Endothelial cell of umbilical vein (primary cell): ENCODE measurements around the gene AKAP11. TPM values are rescaled to one million over a fixed set of nuclear protein-coding genes. Genes with fewer than 3 reads are reported as not detected.

Experiments used
- Bru-seq: library from RNA; stranded (reverse); fragments of 400-500 nt; gene quantifications from one replicate; lab custom pipeline; 2021; lab: Mats Ljungman, UMichigan
- BruChase-seq, 2 experiments: library from RNA; stranded (reverse); fragments of 400-500 nt; gene quantifications; one replicate each; lab custom pipeline; 2021; lab: Mats Ljungman, UMichigan
- BruUV-seq: library from RNA; stranded (reverse); fragments of 400-500 nt; replicated peaks from 2 replicates; lab custom pipeline; 2021; lab: Mats Ljungman, UMichigan
- CTCF ChIA-PET: fragments of 300-600, 350-600 bp; sonication (Branson Sonifier 250); formaldehyde crosslinking; loops from one replicate; lab custom pipeline; 2021; ENCODE audit warnings: antibody characterized with exemption, inconsistent platforms; lab: Charles Lee
- POLR2A ChIA-PET: fragments of 300-600, 350-600 bp; sonication (Branson Sonifier 250); formaldehyde crosslinking; loops from one replicate; lab custom pipeline; 2021; ENCODE audit warnings: antibody characterized with exemption, inconsistent platforms; lab: Charles Lee
- DNase-seq: peaks from one replicate; pipeline ENCODE4 v3.0.0-alpha.2; 2011; ENCODE audit warnings: low read depth, low spot score
- FAIRE-seq: peaks from 2 replicates; lab custom pipeline; 2011; peaks lifted over from hg19 to GRCh38; lab: Jason Lieb, UNC
- H2AFZ ChIP-seq: 2 replicates; pipeline ENCODE4 v1.6.0; 2012; ENCODE audit warnings: low read depth, low read length, control low read depth, inconsistent platforms
- H3K27ac ChIP-seq: 2 replicates; pipeline ENCODE4 v1.5.1; 2011; ENCODE audit warnings: low read depth, mild to moderate bottlenecking, control low read depth, low read length, moderate library complexity; ENCODE audit not compliant: insufficient read depth
- H3K27me3 ChIP-seq, 2 experiments: 2 replicates each; pipeline versions ENCODE4 v1.6.0 to v1.6.1; 2011; ENCODE audit warnings: low read length in 2 of 2, mixed read lengths in 1 of 2; ENCODE audit not compliant: control insufficient read depth in 2 of 2, insufficient read depth in 2 of 2
- H3K36me3 ChIP-seq, 2 experiments: 2 replicates in 1 of 2; 3 replicates in 1 of 2; pipeline ENCODE4 v1.5.1; 2011; ENCODE audit warnings: low read length in 2 of 2, mild to moderate bottlenecking in 1 of 2, moderate library complexity in 1 of 2; ENCODE audit not compliant: control insufficient read depth in 2 of 2, insufficient read depth in 2 of 2; ENCODE audit errors: extremely low read depth in 1 of 2
- H3K4me1 ChIP-seq: 3 replicates; pipeline ENCODE4 v1.5.1; 2011; ENCODE audit warnings: mild to moderate bottlenecking, low read length; ENCODE audit not compliant: control insufficient read depth, insufficient read depth; ENCODE audit errors: extremely low read depth
- H3K4me2 ChIP-seq: 2 replicates; pipeline ENCODE4 v1.6.1; 2011; ENCODE audit warnings: low read length, control low read depth, mixed read lengths; ENCODE audit not compliant: insufficient read depth
- H3K4me3 ChIP-seq, 3 experiments: fragments of 200-600 bp in 1 of 3; sonication (generic), shearing (Covaris generic) in 1 of 3; replicated peaks in 1 of 3; 2 replicates each; pipeline ENCODE4 v1.5.1; 2011 to 2016; ENCODE audit warnings: control low read depth in 3 of 3, low read length in 3 of 3, mild to moderate bottlenecking in 2 of 3, inconsistent platforms in 1 of 3, low read depth in 1 of 3, moderate library complexity in 1 of 3; ENCODE audit not compliant: insufficient read depth in 1 of 3
- H3K79me2 ChIP-seq: 2 replicates; pipeline ENCODE4 v1.6.0; 2012; ENCODE audit warnings: low read length, inconsistent platforms; ENCODE audit not compliant: control insufficient read depth, insufficient read depth
- H3K9ac ChIP-seq: replicated peaks from 2 replicates; pipeline ENCODE3; 2011; ENCODE audit warnings: low read length, control low read depth; ENCODE audit not compliant: insufficient read depth; ENCODE audit errors: extremely low read depth
- H3K9me1 ChIP-seq: replicated peaks from 3 replicates; pipeline ENCODE4 v1.6.0; 2011; ENCODE audit warnings: mild to moderate bottlenecking, low read length; ENCODE audit not compliant: control insufficient read depth, insufficient read depth; ENCODE audit errors: extremely low read depth
- H3K9me3 ChIP-seq: replicated peaks from 2 replicates; pipeline ENCODE4 v1.5.1; 2012; ENCODE audit warnings: low read length, inconsistent platforms; ENCODE audit not compliant: control insufficient read depth, insufficient read depth
- H4K20me1 ChIP-seq: replicated peaks from 2 replicates; pipeline ENCODE3; 2011; ENCODE audit warnings: mild to moderate bottlenecking, low read length; ENCODE audit not compliant: control insufficient read depth, insufficient read depth; ENCODE audit errors: extremely low read depth
- CTCF ChIP-seq, 2 donors: IDR thresholded peaks; 1 replicate in 1 of 2; 2 replicates in 1 of 2; pipeline ENCODE4 v1.5.1; 2011; ENCODE audit warnings: low read length in 2 of 2, mild to moderate bottlenecking in 2 of 2, moderate library complexity in 2 of 2, control low read depth in 1 of 2, inconsistent platforms in 1 of 2, low read depth in 1 of 2; ENCODE audit not compliant: insufficient read depth in 1 of 2; ENCODE audit errors: extremely low read depth in 1 of 2
- GATA2 ChIP-seq: IDR thresholded peaks from 2 replicates; pipeline ENCODE4 v1.7.0; 2011; ENCODE audit warnings: low read depth, mild to moderate bottlenecking, moderate library complexity, mixed read lengths, low read length; ENCODE audit not compliant: insufficient read length, insufficient read depth
- JUN ChIP-seq: IDR thresholded peaks from 2 replicates; pipeline ENCODE4 v1.6.1; 2011; ENCODE audit warnings: borderline replicate concordance, low read depth; ENCODE audit not compliant: insufficient read length, insufficient read depth
- MAX ChIP-seq: IDR thresholded peaks from 2 replicates; pipeline ENCODE4 v1.6.1; 2011; ENCODE audit not compliant: insufficient read depth, insufficient read length
- POLR2A ChIP-seq: IDR thresholded peaks from 2 replicates; pipeline ENCODE4 v1.6.1; 2012; ENCODE audit warnings: low read depth, mild to moderate bottlenecking, control low read depth, low read length
- POLR2AphosphoS5 ChIP-seq: IDR thresholded peaks from 2 replicates; pipeline ENCODE4 v1.6.1; 2012; ENCODE audit warnings: low read depth, mild to moderate bottlenecking, control low read depth, low read length, moderate library complexity; ENCODE audit not compliant: insufficient read depth
- dilution Hi-C: fragments of 300-500 bp; cut with MboI; formaldehyde crosslinking; loops from one replicate; pipeline ENCODE4 v1.15.0; 2019; ENCODE audit warnings: low sequenced_read_pairs; ENCODE audit not compliant: extremely low pct_ligation_motif_present
- intact Hi-C: fragments of 100-400 bp; cut with micrococcal nuclease; formaldehyde crosslinking; loops from one replicate; pipeline ENCODE4 v1.10.0; 2022
- long read RNA-seq: library from polyadenylated mRNA; stranded (forward); transcript quantifications from one replicate; pipeline ENCODE4 v2.0.0, GENCODE V29; 2021
- polyA minus RNA-seq, 3 experiments: library from RNA; depleted of rRNA, polyadenylated mRNA; stranded (reverse); fragments of >200 nt; gene quantifications; 1 replicate in 1 of 3; 2 replicates in 2 of 3; pipeline ENCODE4 v1.2.3, GENCODE V29; 2011
- polyA plus RNA-seq, 4 experiments: library from polyadenylated mRNA; depleted of rRNA in 3 of 4; stranded (reverse) in 3 of 4; unstranded in 1 of 4; fragments of >200 nt; gene quantifications; 2 replicates each; pipeline versions ENCODE4 v1.2.1 to v1.2.3, GENCODE V29; 2011 to 2012; ENCODE audit warnings: missing spikeins in 1 of 4
- total RNA-seq: library from RNA; stranded (reverse); gene quantifications from 2 replicates; pipeline ENCODE4 v1.2.3, GENCODE V29; 2021

AKAP11 gene, protein sequence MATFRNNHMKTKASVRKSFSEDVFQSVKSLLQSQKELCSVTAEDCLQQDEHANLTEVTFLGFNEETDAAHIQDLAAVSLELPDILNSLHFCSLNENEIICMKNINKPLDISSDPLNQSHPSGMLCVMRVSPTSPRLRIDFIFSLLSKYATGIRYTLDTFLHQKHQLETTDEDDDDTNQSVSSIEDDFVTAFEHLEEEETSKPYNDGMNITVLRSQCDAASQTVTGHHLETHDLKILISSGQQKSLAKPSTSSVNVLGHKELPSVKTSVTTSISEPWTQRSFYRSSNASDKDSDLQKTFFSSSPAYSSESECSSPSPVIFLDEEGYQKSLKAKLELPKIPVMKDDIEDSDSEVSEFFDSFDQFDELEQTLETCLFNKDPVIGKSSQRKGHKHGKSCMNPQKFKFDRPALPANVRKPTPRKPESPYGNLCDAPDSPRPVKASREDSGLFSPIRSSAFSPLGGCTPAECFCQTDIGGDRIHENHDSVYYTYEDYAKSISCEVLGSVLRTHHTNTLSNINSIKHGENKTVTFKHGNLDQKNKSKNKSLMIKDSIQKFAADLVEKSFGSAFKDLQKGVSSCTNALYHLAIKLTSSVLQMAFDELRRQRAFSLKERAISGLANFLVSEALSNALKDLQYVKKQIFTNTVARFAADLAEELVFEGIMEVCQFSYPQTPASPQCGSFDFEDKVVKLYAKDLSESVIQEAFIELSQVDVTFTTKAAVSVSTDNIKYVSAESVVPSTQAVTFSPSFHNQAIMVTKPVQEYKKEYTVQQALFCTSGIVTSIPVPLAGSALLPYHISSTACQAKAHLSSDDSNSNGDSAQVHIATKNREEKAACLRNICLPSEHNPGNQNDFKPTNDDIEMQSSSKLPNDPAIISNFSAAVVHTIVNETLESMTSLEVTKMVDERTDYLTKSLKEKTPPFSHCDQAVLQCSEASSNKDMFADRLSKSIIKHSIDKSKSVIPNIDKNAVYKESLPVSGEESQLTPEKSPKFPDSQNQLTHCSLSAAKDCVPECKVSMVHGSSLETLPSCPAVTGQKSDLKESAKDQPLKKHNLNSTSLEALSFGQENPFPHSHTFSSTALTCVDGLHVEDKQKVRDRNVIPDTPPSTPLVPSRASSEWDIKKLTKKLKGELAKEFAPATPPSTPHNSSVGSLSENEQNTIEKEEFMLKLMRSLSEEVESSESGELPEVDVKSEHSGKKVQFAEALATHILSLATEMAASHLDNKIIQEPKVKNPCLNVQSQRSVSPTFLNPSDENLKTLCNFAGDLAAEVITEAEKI (N-terminal part only)
- total RNA-seq (17.8 and 20.2 TPM in 2 replicates), polyA plus RNA-seq (3.7 and 4.9 TPM in 2 replicates), polyA minus RNA-seq (21.2 and 22.5 TPM in 2 replicates), Bru-seq, nascent RNA (percentile 83 among the genes with signal in this experiment), BruChase-seq, experiment 1, labeled RNA remaining after a 6-hour chase (percentile 93 among the genes with signal in this experiment), BruChase-seq, experiment 2, labeled RNA remaining after a 2-hour chase (percentile 91 among the genes with signal in this experiment)
- polyA plus RNA-seq (2011; cell fraction: cytosol; rRNA removed): 5.3 and 5.6 TPM in 2 replicates
- polyA plus RNA-seq (2011; cell fraction: nucleus; rRNA removed): 10.3 and 12.7 TPM in 2 replicates
- polyA plus RNA-seq (2012): 14.1 and 17.3 TPM in 2 replicates
- 10.9 TPM for polyA minus RNA-seq (2011; cell fraction: cytosol; rRNA and poly(A)+ RNA removed)
- 16.4 and 27.6 TPM in 2 replicates for polyA minus RNA-seq (2011; cell fraction: nucleus; rRNA and poly(A)+ RNA removed)
- long read RNA-seq, partial matches to known transcripts: 0 of 3 reads
- long read RNA-seq, other reads (novel, unspliced or antisense): 3 of 3 reads

DNA sequence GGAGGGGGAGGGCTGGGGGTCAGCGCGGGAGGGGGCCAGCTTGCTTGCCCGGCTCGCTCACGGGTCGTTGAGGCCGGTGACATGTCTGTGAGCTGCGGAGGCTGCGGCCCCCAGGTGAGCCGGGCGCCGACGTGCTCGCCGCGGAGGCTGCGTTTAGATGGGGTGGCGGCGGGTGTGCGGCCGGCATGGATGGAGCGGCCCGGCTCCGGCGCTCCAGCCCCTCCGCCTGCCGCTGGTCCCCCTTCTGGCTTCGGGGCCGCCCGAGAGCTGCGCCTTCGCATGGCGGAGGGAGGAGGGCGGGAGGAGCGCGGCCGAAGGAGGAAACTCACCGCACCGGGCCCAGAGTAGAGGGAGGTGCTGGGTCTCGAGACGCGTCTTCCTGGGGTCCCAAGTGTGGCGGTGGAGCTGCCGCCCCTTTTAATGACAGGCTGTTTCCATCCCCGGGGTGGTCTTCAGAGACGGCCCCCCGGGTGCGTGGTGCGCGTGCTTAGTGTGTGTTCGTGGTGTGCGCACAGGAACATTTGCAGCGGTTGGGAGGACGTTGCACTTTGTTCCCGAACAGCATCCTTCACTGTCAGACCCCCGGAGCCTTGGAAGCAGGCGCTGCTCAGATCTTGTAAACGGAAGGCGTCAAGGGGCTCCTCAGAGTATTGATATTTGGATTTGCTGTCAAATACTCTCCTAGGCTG lies at the start of gene AKAP11:
AKAP11 (plus strand) TSS at position 38 of the 689 bp plus-strand sequence. CDS start 14,197 bp downstream, outside the sequence.
- peak within 1 kb of the TSS; percentile 55 to 86 (median 66) for H3K4me3 ChIP-seq
- dilution Hi-C loops (no loop called here), intact Hi-C loops (loop anchor here (5.0 kb wide), 1 partner anchor 225 kb away; the partner anchor contains the start of gene DGKH)
- H4K20me1 ChIP-seq: no peaks in the 10 kb centered on the region
- FAIRE-seq (no peak), DNase-seq (peak; percentile 65)
- ChIA-PET POLR2A (no interaction called here), CTCF (interaction anchor here (1.0 to 1.4 kb wide), 4 partner anchors 8 to 62 kb away, joined by 3 to 6 read pairs (median 3); no protein-coding TSS in a partner anchor)
- H3K27ac ChIP-seq: peak within 1 kb of the TSS; percentile 81
- peak within 1 kb of the TSS; percentile 95 for H3K4me2 ChIP-seq
- no peaks in the 10 kb centered on the region for H3K27me3 ChIP-seq
- H3K36me3 ChIP-seq: no peaks in the 10 kb centered on the region
- H2AFZ ChIP-seq: peak within 1 kb of the TSS; percentile 87
- H3K9me3 ChIP-seq: no peaks in the 10 kb centered on the region
- TF ChIP-seq MAX (no peak), JUN (no peak), GATA2 (no peak), POLR2A (peak; percentile 52), CTCF (IDR thresholded peaks at IDR 0.05; ENCODE audit: extremely low read depth in 1 of 2, insufficient read depth in 1 of 2, low read depth in 1 of 2, low read length in 2 of 2) (no peak), POLR2AphosphoS5 (no peak)
- H3K9ac ChIP-seq: peak within 1 kb of the TSS; percentile 73
- H3K79me2 ChIP-seq: peaks cover 27% of the 10 kb centered on the region
- no TSS peak for BruUV-seq
- H3K9me1 ChIP-seq: no peaks in the 10 kb centered on the region
- peaks cover 17% of the 10 kb centered on the region for H3K4me1 ChIP-seq
